ENCODE measurements around the gene RGS21. TPM values are rescaled to one million over a fixed set of nuclear protein-coding genes. Genes with fewer than 3 reads are reported as not detected.

Gene RGS21
- total RNA-seq, 2 experiments from 2014 or later, result not detected

GRCh38 chr1:192311281-192311680 lies 5.5 kb upstream of the RGS21 start:
- H3K4me3 ChIP-seq (ENCODE audit: low read depth, low read length, poor library complexity, severe bottlenecking), result no peak overlapping the region
- TF ChIP-seq CTCF (conservative IDR thresholded peaks at IDR 0.05; ENCODE audit: low read length) (peak; percentile 57), EZH2phosphoT487 (IDR thresholded peaks at IDR 0.05; ENCODE audit: borderline replicate concordance, low read depth, low read length) (no peak)
- POLR2A ChIA-PET, result no interaction called here
- no peaks in the 10 kb centered on the region for H3K9me3 ChIP-seq (ENCODE audit: low read length)
- no peak overlapping the region for H3K27ac ChIP-seq (ENCODE audit: low read depth, low read length, poor library complexity, severe bottlenecking)
- H3K36me3 ChIP-seq (ENCODE audit: insufficient read depth, low read length), result no peaks in the 10 kb centered on the region
- peak; percentile 2 for DNase-seq (ENCODE audit: low spot score)
- no peaks in the 10 kb centered on the region for H3K9me2 ChIP-seq (ENCODE audit: insufficient read depth, low read length)
- no peaks in the 10 kb centered on the region for H3K79me2 ChIP-seq (ENCODE audit: insufficient read depth, low read depth, low read length)
- no peak overlapping the region for H2AFZ ChIP-seq (ENCODE audit: low read length)
- H3K4me1 ChIP-seq (ENCODE audit: insufficient read depth, low read length, poor library complexity, severe bottlenecking), result no peaks in the 10 kb centered on the region
- H4K20me1 ChIP-seq (ENCODE audit: insufficient read depth, low read length), result no peaks in the 10 kb centered on the region
- no TSS peak for BruUV-seq (replicated peaks)
- intact Hi-C loops (cut with micrococcal nuclease; ENCODE audit: unreplicated experiment), result no loop called here
- CTCF ChIA-PET (ENCODE audit: unreplicated experiment), result no interaction called here
- H3K4me2 ChIP-seq (ENCODE audit: low read length), result no peak overlapping the region

GRCh38 chr1:192327997-192328396 lies 11.2 kb downstream of the RGS21 start:
- Histone ChIP-seq H3K4me2 (ENCODE audit: low read length) (no peak overlapping the region), H3K4me3 (ENCODE audit: low read depth, low read length, poor library complexity, severe bottlenecking) (no peak overlapping the region), H3K9me3 (ENCODE audit: low read length) (no peaks in the 10 kb centered on the region), H3K36me3 (ENCODE audit: insufficient read depth, low read length) (no peaks in the 10 kb centered on the region), H3K27ac (ENCODE audit: low read depth, low read length, poor library complexity, severe bottlenecking) (no peak overlapping the region), H4K20me1 (ENCODE audit: insufficient read depth, low read length) (no peaks in the 10 kb centered on the region), H2AFZ (ENCODE audit: low read length) (no peak overlapping the region), H3K79me2 (ENCODE audit: insufficient read depth, low read depth, low read length) (no peaks in the 10 kb centered on the region), H3K9me2 (ENCODE audit: insufficient read depth, low read length) (no peaks in the 10 kb centered on the region), H3K4me1 (ENCODE audit: insufficient read depth, low read length, poor library complexity, severe bottlenecking) (no peaks in the 10 kb centered on the region)
- TF ChIP-seq CTCF (conservative IDR thresholded peaks at IDR 0.05; ENCODE audit: low read length) (no peak), EZH2phosphoT487 (IDR thresholded peaks at IDR 0.05; ENCODE audit: borderline replicate concordance, low read depth, low read length) (no peak)
- CTCF ChIA-PET (ENCODE audit: unreplicated experiment), result no interaction called here
- POLR2A ChIA-PET, result no interaction called here
- intact Hi-C loops (cut with micrococcal nuclease; ENCODE audit: unreplicated experiment), result no loop called here
- no peak for DNase-seq (ENCODE audit: low spot score)
- BruUV-seq (replicated peaks), result no TSS peak

- BruUV-seq (replicated peaks), result no TSS peak
- ChIA-PET POLR2A (interaction anchor here (0.6 kb wide), 1 partner anchor 68 kb away, joined by 3 read pairs; no protein-coding TSS in a partner anchor), CTCF (ENCODE audit: unreplicated experiment) (no interaction called here)
- no peaks in the 10 kb centered on the region for H3K9me3 ChIP-seq (ENCODE audit: low read length)
- H3K4me2 ChIP-seq (ENCODE audit: low read length), result no peak overlapping the region
- H3K27ac ChIP-seq (ENCODE audit: low read depth, low read length, poor library complexity, severe bottlenecking), result no peak overlapping the region
- H2AFZ ChIP-seq (ENCODE audit: low read length), result no peak overlapping the region
- intact Hi-C loops (cut with micrococcal nuclease; ENCODE audit: unreplicated experiment), result no loop called here
- H4K20me1 ChIP-seq (ENCODE audit: insufficient read depth, low read length), result no peaks in the 10 kb centered on the region
- TF ChIP-seq CTCF (conservative IDR thresholded peaks at IDR 0.05; ENCODE audit: low read length), result no peak
- no peak for TF ChIP-seq EZH2phosphoT487 (IDR thresholded peaks at IDR 0.05; ENCODE audit: borderline replicate concordance, low read depth, low read length)
- no peaks in the 10 kb centered on the region for H3K36me3 ChIP-seq (ENCODE audit: insufficient read depth, low read length)
- H3K9me2 ChIP-seq (ENCODE audit: insufficient read depth, low read length), result no peaks in the 10 kb centered on the region
- no peaks in the 10 kb centered on the region for H3K79me2 ChIP-seq (ENCODE audit: insufficient read depth, low read depth, low read length)
- no peak for DNase-seq (ENCODE audit: low spot score)
- no peaks in the 10 kb centered on the region for H3K4me1 ChIP-seq (ENCODE audit: insufficient read depth, low read length, poor library complexity, severe bottlenecking)
- no peak overlapping the region for H3K4me3 ChIP-seq (ENCODE audit: low read depth, low read length, poor library complexity, severe bottlenecking)
These were observed 26.1 kb downstream of the RGS21 start for GRCh38 chr1:192342842-192343241.
